ENCODE data around the gene CGREF1. TPM values are rescaled to one million over a fixed set of nuclear protein-coding genes. Genes with fewer than 3 reads are reported as not detected.
A peak's percentile ranks its signal among the peaks of the same experiment; 100 is the strongest.
"Not testable (repeated sequence)": the region's sequence is repeated elsewhere in the genome, so short reads cannot be mapped to it uniquely, and the experiment has no call there.

Gene CGREF1
- total RNA-seq, 1 experiment from 2014 or later: 0.84 TPM

- DNase-seq (ENCODE audit: low read depth): not testable (repeated sequence)
These were observed 7.4 kb downstream of the CGREF1 start for GRCh38 chr2:27111392-27112078.

GRCh38 chr2:27110603-27111352, 8.2 kb downstream of the CGREF1 start:
- DNase-seq (ENCODE audit: low read depth): not testable (repeated sequence)

- DNase-seq (ENCODE audit: low read depth): no peak
These were observed 9.8 kb downstream of the CGREF1 start for GRCh38 chr2:27109083-27109482.

GRCh38 chr2:27108221-27108620, 10.7 kb downstream of the CGREF1 start:
- no peak for DNase-seq (ENCODE audit: low read depth)

GRCh38 chr2:27105981-27106380, 12.9 kb downstream of the CGREF1 start:
- DNase-seq (ENCODE audit: low read depth): no peak

GRCh38 chr2:27102329-27102728, 16.6 kb downstream of the CGREF1 start:
- no peak for DNase-seq (ENCODE audit: low read depth)

- no peak for DNase-seq (ENCODE audit: low read depth)
These were observed 18.9 kb downstream of the CGREF1 start for GRCh38 chr2:27100036-27100435.

- DNase-seq (ENCODE audit: low read depth): no peak
These were observed 19.5 kb downstream of the CGREF1 start for GRCh38 chr2:27099334-27099955.

GRCh38 chr2:27097341-27097740, 21.6 kb downstream of the CGREF1 start:
- no peak for DNase-seq (ENCODE audit: low read depth)

GRCh38 chr2:27096748-27097297, 22.1 kb downstream of the CGREF1 start:
- no peak for DNase-seq (ENCODE audit: low read depth)

- DNase-seq (ENCODE audit: low read depth): peak; percentile 36
These were observed 22.9 kb downstream of the CGREF1 start for GRCh38 chr2:27095745-27096651.

- DNase-seq (ENCODE audit: low read depth): no peak
These were observed 23.5 kb downstream of the CGREF1 start for GRCh38 chr2:27095427-27095744.

GRCh38 chr2:27094353-27094984, 24.5 kb downstream of the CGREF1 start:
- no peak for DNase-seq (ENCODE audit: low read depth)

GRCh38 chr2:27093430-27094352, 25.2 kb downstream of the CGREF1 start:
- no peak for DNase-seq (ENCODE audit: low read depth)

- DNase-seq (ENCODE audit: low read depth): peak; percentile 20
These were observed 26.1 kb downstream of the CGREF1 start for GRCh38 chr2:27092696-27093429.

- DNase-seq (ENCODE audit: low read depth): no peak
These were observed 26.9 kb downstream of the CGREF1 start for GRCh38 chr2:27091746-27092695.

GRCh38 chr2:27089111-27089954, 29.6 kb downstream of the CGREF1 start:
- DNase-seq (ENCODE audit: low read depth): no peak

All from M059J (cell line).